ENCODE results near the gene SNAP47. TPM values are rescaled to one million over a fixed set of nuclear protein-coding genes. Genes with fewer than 3 reads are reported as not detected.

SNAP47 gene
- total and polyA plus RNA-seq, 9 of the 15 experiments (the other 6 are each of a cell fraction or from before 2014, with no cell fraction given): 2.5 to 41.3 (median 32.6) TPM

DNA sequence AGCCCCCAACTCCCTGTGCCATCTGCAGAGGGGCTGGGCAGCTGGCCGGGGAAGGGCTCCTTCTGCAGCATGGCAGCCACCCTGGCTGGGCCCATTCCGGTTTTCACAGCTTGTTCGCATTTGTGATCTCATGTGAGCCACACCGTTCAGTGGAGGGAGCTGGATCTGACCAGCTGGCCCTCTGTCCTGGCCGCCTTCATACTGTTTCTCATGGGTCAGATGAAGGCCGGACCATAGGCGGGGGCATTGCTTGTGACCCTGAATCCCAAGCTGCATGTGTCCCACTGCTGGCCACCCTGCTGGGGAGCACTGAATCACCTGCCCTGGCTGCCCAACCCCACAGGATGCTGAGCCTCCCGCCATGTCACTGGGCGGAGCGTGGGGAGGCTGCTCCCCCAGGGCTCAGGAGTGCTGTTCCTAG is 43.8 kb downstream of the SNAP47 start:
- in situ Hi-C loops (cut with MboI): no loop called here
- Histone ChIP-seq H3K9ac (ENCODE audit: insufficient read depth in 1 of 2, low read depth in 2 of 2, low read length in 2 of 2) (peak overlapping the region in 1 of 2 experiments; percentile 32; a peak in 1 of 4 replicates), H3K9me1 (ENCODE audit: control insufficient read depth, insufficient read depth, low read length) (no peaks in the 10 kb centered on the region), H3K27ac (ENCODE audit: extremely low read depth, low read depth, low read length) (no peak overlapping the region), H4K20me1 (replicated peaks; ENCODE audit: control insufficient read depth, insufficient read depth, low read length) (peaks cover 6% of the 10 kb centered on the region; the same call in 1 of the 2 replicates), H3K9me3 (replicated peaks; ENCODE audit: control insufficient read depth, insufficient read depth, low read depth, low read length) (no peaks in the 10 kb centered on the region), H3K4me1 (replicated peaks in 1 of 2; ENCODE audit: control insufficient read depth in 2 of 2, insufficient read depth in 2 of 2, low read length in 2 of 2) (peaks cover 0 to 11% of the 10 kb centered on the region in 2 experiments; a peak in 1 of 5 replicates), H3K4me3 (no peak overlapping the region), H3K4me2 (ENCODE audit: insufficient read depth, low read length) (no peak overlapping the region), H3K27me3 (ENCODE audit: control insufficient read depth in 2 of 2, insufficient read depth in 2 of 2, low read length in 2 of 2) (no peaks in the 10 kb centered on the region), H3K79me2 (ENCODE audit: control insufficient read depth, insufficient read depth, low read length) (no peaks in the 10 kb centered on the region), H2AFZ (ENCODE audit: low read depth, low read length) (no peak overlapping the region), H3K36me3 (ENCODE audit: control insufficient read depth, insufficient read depth, low read length) (peaks cover 30% of the 10 kb centered on the region; the same call in 2 of the 3 replicates)
- DNase-seq (ENCODE audit: extremely low read depth in 1 of 4, low spot score in 3 of 4): no peak
- ATAC-seq: no peak
- ChIA-PET POLR2A (interaction anchor here (0.6 to 1.3 kb wide), 2 partner anchors 9 to 16 kb away, joined by 3 to 5 read pairs; no protein-coding TSS in a partner anchor), CTCF (ENCODE audit: low intra/inter-chr PET ratio) (no interaction called here)
- intact Hi-C loops (cut with micrococcal nuclease): no loop called here
- 86% methylated on average over 10 of the region's 10 CpGs for WGBS (ENCODE audit: insufficient coverage, low coverage, missing lambda C conversion rate)
- no peak for TF ChIP-seq ZNF696 (CRISPR knock-in tag; conservative IDR thresholded peaks at IDR 0.05)
- TF ChIP-seq JUND (IDR thresholded peaks at IDR 0.05; ENCODE audit: borderline replicate concordance, low read depth, low read length): no peak
- no peak for TF ChIP-seq JUND (tag; IDR thresholded peaks at IDR 0.05; ENCODE audit: borderline replicate concordance, low read depth, low read length)
- TF ChIP-seq, protein P1, sequence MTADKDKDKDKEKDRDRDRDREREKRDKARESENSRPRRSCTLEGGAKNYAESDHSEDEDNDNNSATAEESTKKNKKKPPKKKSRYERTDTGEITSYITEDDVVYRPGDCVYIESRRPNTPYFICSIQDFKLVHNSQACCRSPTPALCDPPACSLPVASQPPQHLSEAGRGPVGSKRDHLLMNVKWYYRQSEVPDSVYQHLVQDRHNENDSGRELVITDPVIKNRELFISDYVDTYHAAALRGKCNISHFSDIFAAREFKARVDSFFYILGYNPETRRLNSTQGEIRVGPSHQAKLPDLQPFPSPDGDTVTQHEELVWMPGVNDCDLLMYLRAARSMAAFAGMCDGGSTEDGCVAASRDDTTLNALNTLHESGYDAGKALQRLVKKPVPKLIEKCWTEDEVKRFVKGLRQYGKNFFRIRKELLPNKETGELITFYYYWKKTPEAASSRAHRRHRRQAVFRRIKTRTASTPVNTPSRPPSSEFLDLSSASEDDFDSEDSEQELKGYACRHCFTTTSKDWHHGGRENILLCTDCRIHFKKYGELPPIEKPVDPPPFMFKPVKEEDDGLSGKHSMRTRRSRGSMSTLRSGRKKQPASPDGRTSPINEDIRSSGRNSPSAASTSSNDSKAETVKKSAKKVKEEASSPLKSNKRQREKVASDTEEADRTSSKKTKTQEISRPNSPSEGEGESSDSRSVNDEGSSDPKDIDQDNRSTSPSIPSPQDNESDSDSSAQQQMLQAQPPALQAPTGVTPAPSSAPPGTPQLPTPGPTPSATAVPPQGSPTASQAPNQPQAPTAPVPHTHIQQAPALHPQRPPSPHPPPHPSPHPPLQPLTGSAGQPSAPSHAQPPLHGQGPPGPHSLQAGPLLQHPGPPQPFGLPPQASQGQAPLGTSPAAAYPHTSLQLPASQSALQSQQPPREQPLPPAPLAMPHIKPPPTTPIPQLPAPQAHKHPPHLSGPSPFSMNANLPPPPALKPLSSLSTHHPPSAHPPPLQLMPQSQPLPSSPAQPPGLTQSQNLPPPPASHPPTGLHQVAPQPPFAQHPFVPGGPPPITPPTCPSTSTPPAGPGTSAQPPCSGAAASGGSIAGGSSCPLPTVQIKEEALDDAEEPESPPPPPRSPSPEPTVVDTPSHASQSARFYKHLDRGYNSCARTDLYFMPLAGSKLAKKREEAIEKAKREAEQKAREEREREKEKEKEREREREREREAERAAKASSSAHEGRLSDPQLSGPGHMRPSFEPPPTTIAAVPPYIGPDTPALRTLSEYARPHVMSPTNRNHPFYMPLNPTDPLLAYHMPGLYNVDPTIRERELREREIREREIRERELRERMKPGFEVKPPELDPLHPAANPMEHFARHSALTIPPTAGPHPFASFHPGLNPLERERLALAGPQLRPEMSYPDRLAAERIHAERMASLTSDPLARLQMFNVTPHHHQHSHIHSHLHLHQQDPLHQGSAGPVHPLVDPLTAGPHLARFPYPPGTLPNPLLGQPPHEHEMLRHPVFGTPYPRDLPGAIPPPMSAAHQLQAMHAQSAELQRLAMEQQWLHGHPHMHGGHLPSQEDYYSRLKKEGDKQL (CRISPR knock-in tag; IDR thresholded peaks at IDR 0.05; ENCODE audit: borderline replicate concordance): no peak
- TF ChIP-seq ZNF224 (CRISPR knock-in tag; IDR thresholded peaks at IDR 0.05): no peak
- no peak for TF ChIP-seq ZNF57 (CRISPR knock-in tag; IDR thresholded peaks at IDR 0.05)
- no peak for TF ChIP-seq ZFP1 (CRISPR knock-in tag; IDR thresholded peaks at IDR 0.05)
- no TSS peak for BruUV-seq (replicated peaks)
- no peak for FAIRE-seq
